ENCODE results near the gene ATF7. TPM values are rescaled to one million over a fixed set of nuclear protein-coding genes. Genes with fewer than 3 reads are reported as not detected.
"Not testable (repeated sequence)": the region's sequence is repeated elsewhere in the genome, so short reads cannot be mapped to it uniquely, and the experiment has no call there.

The ATF7 gene
- total and polyA plus RNA-seq, 2 donors (not counting 1 experiment from before 2014, with no cell fraction given) = 11.4 to 24.7 TPM

DNA sequence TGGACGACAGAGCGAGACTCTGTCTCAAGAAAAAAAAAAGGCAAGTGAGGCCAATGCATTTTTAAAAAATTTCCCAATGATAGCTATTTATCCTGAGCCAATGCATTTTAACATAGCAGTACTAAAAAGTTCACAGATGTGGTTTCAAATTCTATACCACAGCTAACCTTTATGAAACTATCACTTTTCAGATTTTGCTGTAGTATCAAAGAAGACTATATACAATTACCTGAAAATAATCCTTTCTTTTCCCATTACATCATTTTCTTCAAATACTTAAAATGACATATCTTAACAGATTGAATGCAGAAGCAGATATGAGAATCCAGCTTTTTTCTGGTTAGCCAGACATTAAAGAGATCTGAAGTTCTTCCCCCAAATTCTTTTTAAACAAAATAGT is 13.2 kb downstream of the ATF7 start:
- Histone ChIP-seq H3K27me3 (ENCODE audit: control insufficient read depth, insufficient read depth, low read length) (no peaks in the 10 kb centered on the region), H2AFZ (ENCODE audit: low read length) (no peak overlapping the region), H3K9ac (ENCODE audit: insufficient read depth, low read length) (no peak overlapping the region), H3K4me1 (ENCODE audit: control insufficient read depth, extremely low read depth, insufficient read depth, low read length) (no peaks in the 10 kb centered on the region), H3K79me2 (ENCODE audit: control insufficient read depth, insufficient read depth, low read length) (peaks cover 37% of the 10 kb centered on the region), H3K9me3 (ENCODE audit: control insufficient read depth, insufficient read depth, low read depth, low read length) (no peaks in the 10 kb centered on the region), H3K27ac (ENCODE audit: insufficient read depth, low read length) (no peak overlapping the region), H3K4me3 (replicated peaks in 1 of 4; ENCODE audit: control extremely low read depth in 1 of 4, insufficient read depth in 1 of 4, low read depth in 3 of 4, low read length in 4 of 4) (no peak overlapping the region), H3K4me2 (ENCODE audit: extremely low read depth, insufficient read depth, low read length) (no peak overlapping the region), H3K36me3 (ENCODE audit: control insufficient read depth, insufficient read depth, low read length) (no peaks in the 10 kb centered on the region), H4K20me1 (ENCODE audit: control insufficient read depth, extremely low read depth, insufficient read depth, low read length) (no peaks in the 10 kb centered on the region)
- no peak for DNase-seq (ENCODE audit: low read depth in 2 of 2)
- no peak for TF ChIP-seq EZH2 (IDR thresholded peaks at IDR 0.05; ENCODE audit: low read length, missing control alignments)

DNA sequence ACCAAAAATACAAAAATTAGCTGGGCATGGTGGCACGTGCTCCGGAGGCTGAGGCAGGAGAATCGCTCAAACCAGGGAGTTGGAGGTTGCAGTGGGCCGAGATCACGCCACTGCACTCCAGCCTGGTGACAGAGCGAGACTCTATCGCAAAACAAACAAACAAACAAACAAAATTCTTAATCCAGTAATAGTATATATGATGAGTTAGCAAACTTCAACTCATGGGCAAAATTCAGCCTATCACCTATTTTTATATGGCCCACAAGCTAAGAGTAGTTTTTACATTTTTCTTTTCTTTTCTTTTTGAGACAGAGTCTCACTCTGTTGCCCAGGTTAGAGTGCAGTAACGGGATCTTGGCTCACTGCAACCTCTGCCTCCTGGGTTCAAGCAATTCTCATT is 14.9 kb downstream of the ATF7 start:
- Histone ChIP-seq H3K79me2 (ENCODE audit: control insufficient read depth, insufficient read depth, low read length) (peaks cover 25% of the 10 kb centered on the region), H4K20me1 (ENCODE audit: control insufficient read depth, extremely low read depth, insufficient read depth, low read length) (no peaks in the 10 kb centered on the region), H3K4me3 (replicated peaks in 1 of 4; ENCODE audit: control extremely low read depth in 1 of 4, insufficient read depth in 1 of 4, low read depth in 3 of 4, low read length in 4 of 4) (no peak overlapping the region), H3K9me3 (ENCODE audit: control insufficient read depth, insufficient read depth, low read depth, low read length) (no peaks in the 10 kb centered on the region), H3K27ac (ENCODE audit: insufficient read depth, low read length) (no peak overlapping the region), H3K27me3 (ENCODE audit: control insufficient read depth, insufficient read depth, low read length) (no peaks in the 10 kb centered on the region), H3K4me1 (ENCODE audit: control insufficient read depth, extremely low read depth, insufficient read depth, low read length) (no peaks in the 10 kb centered on the region), H3K36me3 (ENCODE audit: control insufficient read depth, insufficient read depth, low read length) (no peaks in the 10 kb centered on the region), H2AFZ (ENCODE audit: low read length) (no peak overlapping the region), H3K9ac (ENCODE audit: insufficient read depth, low read length) (no peak overlapping the region), H3K4me2 (ENCODE audit: extremely low read depth, insufficient read depth, low read length) (no peak overlapping the region)
- TF ChIP-seq, protein P1, sequence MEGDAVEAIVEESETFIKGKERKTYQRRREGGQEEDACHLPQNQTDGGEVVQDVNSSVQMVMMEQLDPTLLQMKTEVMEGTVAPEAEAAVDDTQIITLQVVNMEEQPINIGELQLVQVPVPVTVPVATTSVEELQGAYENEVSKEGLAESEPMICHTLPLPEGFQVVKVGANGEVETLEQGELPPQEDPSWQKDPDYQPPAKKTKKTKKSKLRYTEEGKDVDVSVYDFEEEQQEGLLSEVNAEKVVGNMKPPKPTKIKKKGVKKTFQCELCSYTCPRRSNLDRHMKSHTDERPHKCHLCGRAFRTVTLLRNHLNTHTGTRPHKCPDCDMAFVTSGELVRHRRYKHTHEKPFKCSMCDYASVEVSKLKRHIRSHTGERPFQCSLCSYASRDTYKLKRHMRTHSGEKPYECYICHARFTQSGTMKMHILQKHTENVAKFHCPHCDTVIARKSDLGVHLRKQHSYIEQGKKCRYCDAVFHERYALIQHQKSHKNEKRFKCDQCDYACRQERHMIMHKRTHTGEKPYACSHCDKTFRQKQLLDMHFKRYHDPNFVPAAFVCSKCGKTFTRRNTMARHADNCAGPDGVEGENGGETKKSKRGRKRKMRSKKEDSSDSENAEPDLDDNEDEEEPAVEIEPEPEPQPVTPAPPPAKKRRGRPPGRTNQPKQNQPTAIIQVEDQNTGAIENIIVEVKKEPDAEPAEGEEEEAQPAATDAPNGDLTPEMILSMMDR (conservative IDR thresholded peaks at IDR 0.05 in 1 of 2, IDR thresholded peaks at IDR 0.05 in 1 of 2; ENCODE audit: low read depth in 1 of 2, low read length in 2 of 2) = no peak
- TF ChIP-seq EZH2 (IDR thresholded peaks at IDR 0.05; ENCODE audit: low read length, missing control alignments) = no peak
- DNase-seq (ENCODE audit: low read depth in 2 of 2) = no peak

DNA sequence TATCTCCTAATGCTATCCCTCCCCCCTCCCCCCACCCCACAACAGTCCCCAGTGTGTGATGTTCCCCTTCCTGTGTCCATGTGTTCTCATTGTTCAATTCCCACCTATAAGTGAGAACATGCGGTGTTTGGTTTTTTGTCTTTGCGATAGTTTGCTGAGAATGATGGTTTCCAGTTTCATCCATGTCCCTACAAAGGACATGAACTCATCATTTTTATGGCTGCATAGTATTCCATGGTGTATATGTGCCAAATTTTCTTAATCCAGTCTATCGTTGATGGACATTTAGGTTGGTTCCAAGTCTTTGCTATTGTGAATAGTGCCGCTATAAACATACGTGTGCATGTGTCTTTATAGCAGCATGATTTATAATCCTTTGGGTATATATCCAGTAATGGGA is 19.5 kb downstream of the ATF7 start:
- H3K27me3 ChIP-seq (ENCODE audit: control insufficient read depth, insufficient read depth, low read length); DNase-seq (ENCODE audit: low read depth in 2 of 2): not testable (repeated sequence)

DNA sequence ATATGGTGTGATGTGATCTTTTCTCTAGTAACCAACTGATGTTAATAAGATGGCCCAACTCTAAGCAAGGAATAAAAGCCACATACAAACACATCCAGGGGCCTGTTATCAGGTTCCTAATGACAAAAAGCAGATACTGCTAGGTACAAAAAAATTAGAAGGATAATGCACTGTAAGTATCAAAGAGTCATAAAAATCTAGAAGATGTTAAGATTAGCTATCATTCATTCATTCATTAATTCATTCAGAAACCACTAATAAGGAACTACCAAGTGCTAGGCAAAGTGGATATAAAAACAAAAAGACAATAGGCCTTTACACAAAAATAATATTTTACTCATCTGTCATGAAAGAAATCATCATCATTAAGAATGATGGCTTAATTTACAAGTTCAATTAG is 21.6 kb downstream of the ATF7 start:
- peaks cover 6% of the 10 kb centered on the region for H3K79me2 ChIP-seq (ENCODE audit: control insufficient read depth, insufficient read depth, low read length)
- no peaks in the 10 kb centered on the region for H3K4me1 ChIP-seq (ENCODE audit: control insufficient read depth, extremely low read depth, insufficient read depth, low read length)
- TF ChIP-seq, protein P1 (conservative IDR thresholded peaks at IDR 0.05 in 1 of 2, IDR thresholded peaks at IDR 0.05 in 1 of 2; ENCODE audit: low read depth in 1 of 2, low read length in 2 of 2) = no peak
- no peak for TF ChIP-seq EZH2 (IDR thresholded peaks at IDR 0.05; ENCODE audit: low read length, missing control alignments)
- no peak overlapping the region for H3K4me3 ChIP-seq (replicated peaks in 1 of 4; ENCODE audit: control extremely low read depth in 1 of 4, insufficient read depth in 1 of 4, low read depth in 3 of 4, low read length in 4 of 4)
- no peaks in the 10 kb centered on the region for H4K20me1 ChIP-seq (ENCODE audit: control insufficient read depth, extremely low read depth, insufficient read depth, low read length)
- no peaks in the 10 kb centered on the region for H3K9me3 ChIP-seq (ENCODE audit: control insufficient read depth, insufficient read depth, low read depth, low read length)
- no peak overlapping the region for H3K4me2 ChIP-seq (ENCODE audit: extremely low read depth, insufficient read depth, low read length)
- H3K9ac ChIP-seq (ENCODE audit: insufficient read depth, low read length) = no peak overlapping the region
- H3K36me3 ChIP-seq (ENCODE audit: control insufficient read depth, insufficient read depth, low read length) = no peaks in the 10 kb centered on the region
- no peak overlapping the region for H2AFZ ChIP-seq (ENCODE audit: low read length)
- no peaks in the 10 kb centered on the region for H3K27me3 ChIP-seq (ENCODE audit: control insufficient read depth, insufficient read depth, low read length)
- no peak overlapping the region for H3K27ac ChIP-seq (ENCODE audit: insufficient read depth, low read length)
- no peak for DNase-seq (ENCODE audit: low read depth in 2 of 2)

More for the DNA sequence above, 19.5 kb downstream of the ATF7 start:
- H4K20me1 ChIP-seq (ENCODE audit: control insufficient read depth, extremely low read depth, insufficient read depth, low read length); H3K4me3 ChIP-seq (replicated peaks in 1 of 4; ENCODE audit: control extremely low read depth in 1 of 4, insufficient read depth in 1 of 4, low read depth in 3 of 4, low read length in 4 of 4); H3K9me3 ChIP-seq (ENCODE audit: control insufficient read depth, insufficient read depth, low read depth, low read length); H3K9ac ChIP-seq (ENCODE audit: insufficient read depth, low read length); H3K36me3 ChIP-seq (ENCODE audit: control insufficient read depth, insufficient read depth, low read length); H2AFZ ChIP-seq (ENCODE audit: low read length); H3K27ac ChIP-seq (ENCODE audit: insufficient read depth, low read length); H3K4me1 ChIP-seq (ENCODE audit: control insufficient read depth, extremely low read depth, insufficient read depth, low read length); H3K4me2 ChIP-seq (ENCODE audit: extremely low read depth, insufficient read depth, low read length): not testable (repeated sequence)
- peaks cover 14% of the 10 kb centered on the region for H3K79me2 ChIP-seq (ENCODE audit: control insufficient read depth, insufficient read depth, low read length)
